OCI-LY1 (cell line): ENCODE data around the gene ATP8A2.

Source experiments
- H2AFZ ChIP-seq: fragments of 200-600 bp; sonication (generic), shearing (Covaris generic); 2 replicates; pipeline ENCODE4 v1.6.0; 2014; ENCODE audit warnings: antibody characterized with exemption, mild to moderate bottlenecking, low read length
- H3F3A ChIP-seq: fragments of 200-600 bp; sonication (generic), shearing (Covaris generic); 2 replicates; pipeline ENCODE4 v1.6.0; 2014; ENCODE audit warnings: mild to moderate bottlenecking, antibody characterized with exemption, low read length, moderate library complexity; ENCODE audit not compliant: insufficient read depth
- H3K27ac ChIP-seq: fragments of 200-600 bp; sonication (generic); 2 replicates; pipeline ENCODE4 v1.5.1; 2014; ENCODE audit warnings: low read length, mixed run types, mild to moderate bottlenecking, low read depth; ENCODE audit not compliant: poor library complexity, severe bottlenecking
- H3K27me3 ChIP-seq: fragments of 200-600 bp; sonication (generic); 2 replicates; pipeline ENCODE4 v1.6.0; 2014; ENCODE audit warnings: antibody characterized with exemption, mild to moderate bottlenecking, low read length, moderate library complexity; ENCODE audit not compliant: insufficient read depth
- H3K36me3 ChIP-seq: fragments of 200-600 bp; sonication (generic); 2 replicates; pipeline ENCODE4 v1.6.1; 2014; ENCODE audit warnings: mild to moderate bottlenecking, antibody characterized with exemption, low read length, moderate library complexity, mixed read lengths; ENCODE audit not compliant: insufficient read depth
- H3K4me1 ChIP-seq: fragments of 200-600 bp; sonication (generic); 2 replicates; pipeline ENCODE4 v1.5.1; 2014; ENCODE audit warnings: mild to moderate bottlenecking, low read length, moderate library complexity; ENCODE audit not compliant: insufficient read depth, severe bottlenecking
- H3K4me2 ChIP-seq: fragments of 200-600 bp; sonication (generic), shearing (Covaris generic); 2 replicates; pipeline ENCODE4 v1.6.1; 2014; ENCODE audit warnings: low read length
- H3K4me3 ChIP-seq: fragments of 200-600 bp; sonication (generic); 2 replicates; pipeline ENCODE4 v1.5.1; 2014; ENCODE audit warnings: low read length, low read depth, mild to moderate bottlenecking, mixed read lengths; ENCODE audit not compliant: poor library complexity, severe bottlenecking
- H3K79me2 ChIP-seq: fragments of 200-600 bp; shearing (Covaris generic); 2 replicates; pipeline ENCODE4 v1.6.1; 2016; ENCODE audit warnings: mixed run types, low read length, mixed read lengths; ENCODE audit not compliant: insufficient read depth
- H3K9ac ChIP-seq: fragments of 200-600 bp; sonication (generic), shearing (Covaris generic); 2 replicates; pipeline ENCODE4 v1.6.1; 2014; ENCODE audit warnings: mild to moderate bottlenecking, low read length, mixed read lengths
- H3K9me2 ChIP-seq: fragments of 200-600 bp; sonication (generic), shearing (Covaris generic); 2 replicates; pipeline ENCODE4 v1.6.1; 2014; ENCODE audit warnings: low read depth, mild to moderate bottlenecking, low read length, mixed read lengths
- H3K9me3 ChIP-seq: fragments of 200-600 bp; shearing (Covaris generic); 2 replicates; pipeline ENCODE4 v1.6.1; 2014; ENCODE audit warnings: low read length, mixed read lengths
- H4K20me1 ChIP-seq: fragments of 200-600 bp; sonication (generic), shearing (Covaris generic); 2 replicates; pipeline ENCODE4 v1.6.0; 2016; ENCODE audit warnings: mild to moderate bottlenecking, low read length; ENCODE audit not compliant: insufficient read depth
- EZH2 ChIP-seq: fragments of 200-600 bp; sonication (generic), shearing (Covaris generic); IDR thresholded peaks from 2 replicates; pipeline ENCODE4 v1.8.0; 2017; ENCODE audit warnings: borderline replicate concordance, mixed run types, mild to moderate bottlenecking, antibody characterized with exemption, low read length, moderate library complexity, mixed read lengths
- TF ChIP-seq, protein P1 (sequence below): fragments of 200-600 bp; sonication (generic), shearing (Covaris generic); IDR thresholded peaks from 2 replicates; pipeline ENCODE4 v1.5.1; 2017; ENCODE audit warnings: mild to moderate bottlenecking, antibody characterized with exemption, low read length, moderate library complexity, mixed read lengths

The ATP8A2 gene

DNA sequence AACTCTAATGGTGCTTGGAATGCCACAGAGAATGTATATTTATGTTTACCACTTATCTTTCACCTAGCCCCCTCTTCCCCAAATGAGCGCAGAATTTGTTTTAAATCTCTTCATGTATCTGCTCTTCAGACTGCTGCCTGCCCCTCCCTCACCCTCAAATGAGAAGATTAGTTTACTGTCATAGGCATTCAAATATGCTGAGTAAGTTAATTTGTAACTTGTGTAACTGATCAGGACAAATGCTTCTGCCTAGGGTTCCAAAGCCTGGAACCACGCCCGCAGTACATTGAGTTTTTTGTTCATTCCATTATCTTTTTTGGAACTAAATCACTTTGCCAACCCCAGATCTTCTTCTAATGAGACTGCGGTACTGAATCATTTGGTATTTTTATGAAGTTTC is 74.5 kb downstream of the ATP8A2 start:
- Histone ChIP-seq H3K4me1 (no peaks in the 10 kb centered on the region), H3F3A (no peaks in the 10 kb centered on the region), H3K36me3 (no peaks in the 10 kb centered on the region), H3K9ac (no peak overlapping the region), H3K4me3 (no peak overlapping the region), H3K27me3 (no peaks in the 10 kb centered on the region), H2AFZ (no peak overlapping the region), H3K27ac (no peak overlapping the region), H3K9me2 (no peaks in the 10 kb centered on the region), H4K20me1 (no peaks in the 10 kb centered on the region), H3K9me3 (no peaks in the 10 kb centered on the region), H3K4me2 (no peak overlapping the region), H3K79me2 (no peaks in the 10 kb centered on the region)
- TF ChIP-seq, protein P1, sequence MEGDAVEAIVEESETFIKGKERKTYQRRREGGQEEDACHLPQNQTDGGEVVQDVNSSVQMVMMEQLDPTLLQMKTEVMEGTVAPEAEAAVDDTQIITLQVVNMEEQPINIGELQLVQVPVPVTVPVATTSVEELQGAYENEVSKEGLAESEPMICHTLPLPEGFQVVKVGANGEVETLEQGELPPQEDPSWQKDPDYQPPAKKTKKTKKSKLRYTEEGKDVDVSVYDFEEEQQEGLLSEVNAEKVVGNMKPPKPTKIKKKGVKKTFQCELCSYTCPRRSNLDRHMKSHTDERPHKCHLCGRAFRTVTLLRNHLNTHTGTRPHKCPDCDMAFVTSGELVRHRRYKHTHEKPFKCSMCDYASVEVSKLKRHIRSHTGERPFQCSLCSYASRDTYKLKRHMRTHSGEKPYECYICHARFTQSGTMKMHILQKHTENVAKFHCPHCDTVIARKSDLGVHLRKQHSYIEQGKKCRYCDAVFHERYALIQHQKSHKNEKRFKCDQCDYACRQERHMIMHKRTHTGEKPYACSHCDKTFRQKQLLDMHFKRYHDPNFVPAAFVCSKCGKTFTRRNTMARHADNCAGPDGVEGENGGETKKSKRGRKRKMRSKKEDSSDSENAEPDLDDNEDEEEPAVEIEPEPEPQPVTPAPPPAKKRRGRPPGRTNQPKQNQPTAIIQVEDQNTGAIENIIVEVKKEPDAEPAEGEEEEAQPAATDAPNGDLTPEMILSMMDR = no peak
- no peak for TF ChIP-seq EZH2

DNA sequence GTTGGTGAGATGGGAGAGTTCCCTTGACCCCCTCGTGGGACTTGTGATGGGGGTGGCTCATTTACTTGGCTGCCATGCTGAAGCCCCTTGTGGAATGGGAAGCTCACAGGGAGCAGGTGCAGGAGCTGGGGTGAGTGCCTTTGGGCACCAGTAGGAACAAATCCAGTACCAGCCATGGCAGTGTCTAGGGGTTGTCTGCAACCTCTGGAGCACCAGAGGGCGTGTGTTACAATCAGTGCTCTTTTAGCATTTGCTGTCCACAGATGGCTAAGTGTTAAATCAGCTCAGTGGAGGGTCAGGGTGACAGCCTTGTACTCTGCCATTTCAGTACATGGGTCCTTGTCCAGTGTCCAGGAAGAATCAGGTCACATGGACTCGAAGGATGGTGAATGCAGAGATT is 75.6 kb downstream of the ATP8A2 start:
- H4K20me1 ChIP-seq = no peaks in the 10 kb centered on the region
- no peaks in the 10 kb centered on the region for H3K9me3 ChIP-seq
- no peaks in the 10 kb centered on the region for H3K79me2 ChIP-seq
- no peaks in the 10 kb centered on the region for H3F3A ChIP-seq
- H3K4me3 ChIP-seq = no peak overlapping the region
- no peaks in the 10 kb centered on the region for H3K9me2 ChIP-seq
- H3K27ac ChIP-seq = no peak overlapping the region
- no peaks in the 10 kb centered on the region for H3K27me3 ChIP-seq
- no peaks in the 10 kb centered on the region for H3K4me1 ChIP-seq
- no peak for TF ChIP-seq EZH2
- TF ChIP-seq, protein P1 = no peak
- H3K36me3 ChIP-seq = no peaks in the 10 kb centered on the region
- H3K4me2 ChIP-seq = no peak overlapping the region
- H2AFZ ChIP-seq = no peak overlapping the region
- no peak overlapping the region for H3K9ac ChIP-seq

DNA sequence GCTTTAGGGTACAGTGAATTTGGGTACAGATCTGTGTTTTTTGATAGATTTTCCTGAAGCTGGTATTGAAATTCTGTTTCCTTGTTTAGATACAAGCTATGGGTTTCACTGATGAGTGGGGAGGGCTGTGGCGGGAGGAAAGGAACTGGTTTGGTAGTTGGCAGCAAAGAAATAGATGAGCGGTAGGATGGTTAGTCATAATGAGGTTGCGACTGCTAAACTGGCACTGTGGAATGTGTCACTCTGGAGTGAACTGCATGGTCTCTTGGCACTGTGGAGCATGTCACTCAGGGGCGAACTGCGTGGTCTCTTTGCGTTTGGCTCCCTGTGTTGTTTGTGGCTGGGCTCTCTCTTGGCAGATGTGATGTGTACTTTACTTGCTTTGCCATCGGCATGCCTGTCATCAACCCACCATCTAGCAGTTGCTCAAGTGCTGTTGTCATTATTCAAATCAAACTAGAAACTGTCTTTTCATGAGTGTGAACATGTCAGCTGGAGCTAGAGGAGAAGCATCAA is 82.1 kb downstream of the ATP8A2 start:
- H3K4me1 ChIP-seq = no peaks in the 10 kb centered on the region
- no peak overlapping the region for H3K4me3 ChIP-seq
- H3K9me3 ChIP-seq = no peaks in the 10 kb centered on the region
- H2AFZ ChIP-seq = no peak overlapping the region
- H3K4me2 ChIP-seq = no peak overlapping the region
- H3K79me2 ChIP-seq = no peaks in the 10 kb centered on the region
- no peak for TF ChIP-seq EZH2
- TF ChIP-seq, protein P1 = no peak
- H4K20me1 ChIP-seq = no peaks in the 10 kb centered on the region
- H3F3A ChIP-seq = no peaks in the 10 kb centered on the region
- H3K9ac ChIP-seq = no peak overlapping the region
- no peaks in the 10 kb centered on the region for H3K27me3 ChIP-seq
- no peaks in the 10 kb centered on the region for H3K36me3 ChIP-seq
- no peak overlapping the region for H3K27ac ChIP-seq
- no peaks in the 10 kb centered on the region for H3K9me2 ChIP-seq
